Aorta (tissue), 5 donors: ENCODE measurements around the gene METTL16. TPM values are rescaled to one million over a fixed set of nuclear protein-coding genes. Genes with fewer than 3 reads are reported as not detected.
A peak's percentile ranks its signal among the peaks of the same experiment; 100 is the strongest.

Experiments
- ATAC-seq: fragments of 200-7000 bp; cut with Tn5 transposase; one replicate; pipeline ENCODE4 v1.9.1; 2022; ENCODE audit warnings: moderate library complexity; ENCODE audit not compliant: low FRiP score
- DNase-seq, 2 donors: peaks; one replicate each; pipeline ENCODE4 v3.0.0-alpha.2; 2020
- H3K27ac ChIP-seq, 2 donors: one replicate each; pipeline ENCODE4 v1.5.1; 2013; ENCODE audit warnings: low read length in 2 of 2, mild to moderate bottlenecking in 2 of 2, moderate library complexity in 2 of 2, control low read depth in 1 of 2, inconsistent platforms in 1 of 2, low read depth in 1 of 2
- H3K27me3 ChIP-seq, 2 donors: one replicate each; pipeline ENCODE4 v1.6.1; 2013; ENCODE audit warnings: control low read depth in 1 of 2, low read length in 1 of 2, mild to moderate bottlenecking in 1 of 2, moderate library complexity in 1 of 2; ENCODE audit not compliant: insufficient read depth in 2 of 2, control insufficient read depth in 1 of 2
- H3K36me3 ChIP-seq, 2 donors: one replicate each; pipeline ENCODE4 v1.6.1; 2013; ENCODE audit warnings: control low read depth in 1 of 2, low read length in 1 of 2, mild to moderate bottlenecking in 1 of 2; ENCODE audit not compliant: insufficient read depth in 2 of 2, control insufficient read depth in 1 of 2
- H3K4me1 ChIP-seq, 2 donors: one replicate each; pipeline ENCODE4 v1.6.1; 2013; ENCODE audit warnings: low read length in 2 of 2, control low read depth in 1 of 2, mild to moderate bottlenecking in 1 of 2, moderate library complexity in 1 of 2; ENCODE audit not compliant: insufficient read depth in 2 of 2, control insufficient read depth in 1 of 2
- H3K4me3 ChIP-seq, 2 donors: one replicate each; pipeline ENCODE4 v1.5.1; 2013; ENCODE audit warnings: low read length in 2 of 2, control low read depth in 1 of 2, mild to moderate bottlenecking in 1 of 2
- H3K9me3 ChIP-seq: one replicate; pipeline ENCODE4 v1.6.1; 2013; ENCODE audit warnings: mild to moderate bottlenecking, low read length; ENCODE audit not compliant: control insufficient read depth
- WGBS, 2 donors: extraction: QIAGEN DNeasy Blood & Tissue Kit; methylation state at CpG; one replicate each; pipeline ENCODE4 v1.1.7; 2013; 5-methylcytosine and 5-hydroxymethylcytosine counted together
- intact Hi-C, 2 donors: fragments of 100-400 bp; cut with DNase I; formaldehyde crosslinking; loops; one replicate each; pipeline versions ENCODE4 v1.14.2 to v1.15.0; 2022
- polyA plus RNA-seq, 2 donors: library from polyadenylated mRNA; stranded (reverse); fragments of 200-250 nt; gene quantifications; one replicate each; pipeline ENCODE4 v1.2.3, GENCODE V29; 2013
- total RNA-seq, 2 donors: library from RNA; stranded (reverse); fragmentation: NEBNext Ultra II Directional; extraction: Animal tissue kit (Norgen Biotek cat#: 25700); gene quantifications; one replicate each; pipeline ENCODE4 v1.2.1, GENCODE V29; 2021
- donor health status: healthy with polysubstance abuse.
- donor health status: Bipolar disorder and iron deficiency.
- donor health status: DM: no; HTN: no; CAD: no.
- donor health status: DM: no; HTN: no; CAD: no.
- donor health status: DM: yes; HTN: yes; CAD: no.

METTL16 gene
- total and polyA plus RNA-seq, 4 donors, result 14.3 to 33.3 (median 21.9) TPM

DNA sequence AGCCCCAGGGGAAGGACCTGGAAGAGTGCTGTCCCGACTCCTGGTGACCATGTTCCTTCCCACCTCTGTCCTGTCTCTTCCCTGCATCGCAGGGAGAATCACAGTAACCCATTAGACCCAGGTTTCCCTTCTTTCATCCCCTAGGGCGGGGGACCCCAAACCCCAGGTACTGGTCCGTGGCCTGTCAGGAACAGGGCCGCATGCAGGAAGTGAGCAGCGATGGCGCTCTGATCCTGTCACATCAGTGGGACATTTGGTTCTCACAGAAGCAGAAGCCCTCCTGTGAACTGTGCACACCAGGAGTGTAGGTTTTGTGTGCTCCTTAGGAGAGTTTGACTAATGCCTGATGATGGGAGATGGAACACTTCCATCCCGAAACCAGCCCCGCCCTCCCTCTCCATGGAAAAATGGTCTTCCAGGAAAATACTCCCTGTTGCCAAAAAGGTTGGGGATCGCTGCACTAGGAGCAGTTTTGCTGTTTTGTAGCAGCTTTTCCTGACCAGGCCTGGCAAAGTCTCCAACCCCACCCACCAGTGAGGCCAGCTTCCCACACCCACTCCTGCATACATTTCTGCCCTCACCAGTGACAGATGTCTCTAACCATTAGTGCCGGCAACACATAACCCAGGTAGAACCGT is 121.4 kb downstream of the METTL16 start:
- DNase-seq (peak in 1 of 2 donors; percentile 65), ATAC-seq (no peak)
- intact Hi-C loops, result loop anchor here in 1 of 2 donors (5.0 kb wide), 1 partner anchor 53 kb away; the partner anchor contains the start of genes SGSM2 and TSR1
- Histone ChIP-seq H3K4me1 (no peaks in the 10 kb centered on the region), H3K9me3 (no peaks in the 10 kb centered on the region), H3K36me3 (no peaks in the 10 kb centered on the region), H3K4me3 (no peak overlapping the region), H3K27ac (no peak overlapping the region), H3K27me3 (no peaks in the 10 kb centered on the region)
- WGBS, 2 donors, result 71 to 80% methylated on average over 12 of the region's 12 CpGs

DNA sequence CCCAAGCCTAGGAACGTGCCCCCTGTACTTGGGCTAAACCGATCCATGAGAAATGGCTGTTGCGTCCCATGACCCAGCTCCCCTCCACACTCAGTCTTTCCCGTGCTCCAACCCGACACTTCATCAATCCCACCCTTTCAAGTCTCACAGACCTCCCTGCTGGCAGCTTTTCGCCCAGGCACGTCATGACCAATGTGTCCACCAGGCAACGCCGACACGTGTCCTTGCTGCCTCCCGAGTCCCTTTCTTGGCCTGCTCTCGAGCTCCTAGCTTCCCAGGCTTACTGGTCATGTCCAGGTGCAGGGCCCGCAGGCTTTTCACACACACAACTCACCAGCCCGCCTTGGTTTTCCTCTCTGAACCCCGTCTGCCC is 123.0 kb downstream of the METTL16 start:
- WGBS, 2 donors, result 89% methylated on average over 15 of the region's 15 CpGs
- H3K4me3 ChIP-seq, result no peak overlapping the region
- H3K27me3 ChIP-seq, result no peaks in the 10 kb centered on the region
- H3K36me3 ChIP-seq, result no peaks in the 10 kb centered on the region
- no peak for ATAC-seq
- no peak overlapping the region for H3K27ac ChIP-seq
- no peaks in the 10 kb centered on the region for H3K9me3 ChIP-seq
- no peaks in the 10 kb centered on the region for H3K4me1 ChIP-seq
- intact Hi-C loops, result no loop called here
- DNase-seq, result no peak

DNA sequence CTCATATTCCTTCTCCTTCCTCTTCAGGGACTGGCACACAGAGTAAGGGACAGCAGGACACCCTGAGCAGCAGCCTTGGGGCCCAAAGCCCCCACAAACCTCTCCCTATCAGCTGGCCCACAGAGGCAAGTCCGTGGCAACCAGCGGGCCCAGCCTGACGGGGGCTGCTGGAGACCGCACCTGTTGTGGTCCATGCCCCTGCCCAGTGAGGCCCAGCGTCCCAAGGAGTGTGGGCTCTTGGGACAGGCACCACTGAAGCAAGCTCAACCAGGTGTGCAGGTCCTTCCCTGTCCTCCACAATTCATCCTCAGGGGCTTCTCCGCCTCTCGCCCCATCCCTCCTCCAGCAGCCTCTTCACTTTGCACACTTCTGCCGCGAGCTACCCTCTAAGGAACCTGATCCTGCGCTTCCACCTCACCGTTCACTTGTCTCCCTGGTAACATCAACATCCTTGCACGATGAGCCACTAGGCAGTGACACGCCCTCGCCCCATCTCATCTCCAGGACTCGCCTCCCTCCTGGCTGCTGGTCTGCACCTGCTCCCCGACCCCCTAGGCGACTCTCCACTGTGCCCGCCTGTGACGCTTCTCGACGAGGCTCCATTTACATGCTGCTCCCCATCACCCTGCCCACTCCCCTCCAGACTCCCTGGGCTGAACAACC is 123.5 kb downstream of the METTL16 start:
- DNase-seq, result no peak
- H3K4me1 ChIP-seq, result no peaks in the 10 kb centered on the region
- no peak for ATAC-seq

DNA sequence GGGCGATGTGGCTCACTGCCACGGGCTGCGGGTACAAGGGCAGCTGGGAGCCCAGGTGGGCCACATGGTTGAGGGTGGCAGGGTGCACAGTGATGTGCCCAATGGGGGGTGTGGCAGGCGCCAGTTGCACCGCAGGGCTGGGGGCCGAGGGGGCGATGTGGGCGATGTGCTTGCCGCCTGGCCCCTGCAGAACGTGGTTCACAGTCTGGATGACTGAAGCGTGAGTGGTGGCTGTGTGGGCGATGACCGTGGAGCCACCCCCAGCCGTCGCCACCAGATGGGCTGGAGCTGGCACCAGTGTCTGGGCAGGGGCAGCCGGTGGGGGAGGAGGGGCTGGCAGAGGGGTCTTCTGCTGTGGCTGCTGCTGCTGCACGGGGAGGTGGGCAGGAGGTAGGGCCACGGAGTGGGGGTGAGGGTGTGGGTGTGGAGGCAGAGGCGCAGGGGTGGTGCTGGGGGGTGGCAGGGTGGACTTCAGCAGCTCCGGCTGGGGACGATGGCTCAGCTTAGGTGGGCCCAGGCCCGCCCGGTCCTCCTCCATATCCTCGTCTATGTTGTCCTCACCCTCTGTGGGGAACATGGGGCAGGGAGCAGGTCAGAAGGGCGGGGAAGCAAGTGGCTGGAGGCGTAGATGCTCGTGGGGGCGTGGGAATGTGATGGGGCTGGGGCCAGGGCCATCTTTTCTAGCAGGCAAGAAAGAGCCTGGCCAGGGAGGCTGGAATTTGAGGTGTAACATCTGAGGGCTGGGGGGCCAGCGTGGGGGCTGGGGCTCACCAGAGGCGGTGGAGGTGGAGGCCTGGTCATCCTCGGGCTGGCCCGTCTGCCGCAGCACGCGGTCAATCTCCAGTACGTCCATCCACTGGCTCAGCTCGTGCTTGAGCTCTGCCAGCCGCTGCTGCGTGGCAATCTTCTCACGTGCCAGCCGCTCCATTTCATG is 124.3 kb downstream of the METTL16 start:
- Histone ChIP-seq H3K27ac (no peak overlapping the region), H3K36me3 (no peaks in the 10 kb centered on the region), H3K4me3 (no peak overlapping the region), H3K9me3 (no peaks in the 10 kb centered on the region), H3K27me3 (no peaks in the 10 kb centered on the region), H3K4me1 (no peaks in the 10 kb centered on the region)
- 86% methylated on average over 35 to 41 of the region's 41 CpGs for WGBS, 2 donors
- intact Hi-C loops, result no loop called here
- no peak for DNase-seq
- ATAC-seq, result no peak

More for the DNA sequence above, 123.5 kb downstream of the METTL16 start:
- Histone ChIP-seq H3K9me3 (no peaks in the 10 kb centered on the region), H3K27ac (no peak overlapping the region), H3K36me3 (no peaks in the 10 kb centered on the region), H3K4me3 (no peak overlapping the region), H3K27me3 (no peaks in the 10 kb centered on the region)
- intact Hi-C loops, result no loop called here
- WGBS, 2 donors, result 88% methylated on average over 21 of the region's 21 CpGs

DNA sequence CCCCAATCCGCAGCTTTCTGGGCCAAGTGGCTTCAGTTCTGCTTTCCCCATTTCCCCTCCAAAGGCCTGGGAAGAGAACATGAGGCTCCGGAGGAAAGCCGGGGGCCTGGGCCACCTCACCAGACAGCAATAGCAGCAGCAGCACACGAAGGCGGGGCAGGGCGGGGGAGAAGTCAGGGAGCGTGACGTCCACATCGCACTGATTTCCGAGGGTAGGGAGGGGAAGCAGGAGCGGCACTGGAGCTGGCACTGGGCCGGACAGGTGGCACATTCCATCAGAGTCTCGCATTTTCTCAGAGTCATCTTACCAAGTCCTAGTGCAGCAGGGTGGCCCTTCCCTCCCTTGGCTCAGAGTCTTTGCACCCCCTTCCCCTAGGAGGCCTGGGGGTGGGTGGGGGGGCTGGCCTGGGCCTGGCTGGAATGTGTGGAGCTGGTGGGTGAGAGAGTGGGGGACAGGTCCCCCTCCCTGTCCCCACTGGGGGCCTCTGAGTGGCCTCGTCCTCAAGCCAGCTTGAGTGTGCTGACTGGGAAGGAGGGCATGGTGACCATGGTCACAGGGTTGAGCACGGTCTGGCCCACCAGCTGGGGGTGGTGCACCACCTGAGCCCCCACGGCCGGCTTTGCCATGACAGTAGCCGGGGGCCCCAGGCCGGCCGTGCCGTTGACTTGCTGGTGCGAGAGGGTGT is 125.1 kb downstream of the METTL16 start:
- WGBS, 2 donors, result 80 to 82% methylated on average over 19 to 22 of the region's 22 CpGs

DNA sequence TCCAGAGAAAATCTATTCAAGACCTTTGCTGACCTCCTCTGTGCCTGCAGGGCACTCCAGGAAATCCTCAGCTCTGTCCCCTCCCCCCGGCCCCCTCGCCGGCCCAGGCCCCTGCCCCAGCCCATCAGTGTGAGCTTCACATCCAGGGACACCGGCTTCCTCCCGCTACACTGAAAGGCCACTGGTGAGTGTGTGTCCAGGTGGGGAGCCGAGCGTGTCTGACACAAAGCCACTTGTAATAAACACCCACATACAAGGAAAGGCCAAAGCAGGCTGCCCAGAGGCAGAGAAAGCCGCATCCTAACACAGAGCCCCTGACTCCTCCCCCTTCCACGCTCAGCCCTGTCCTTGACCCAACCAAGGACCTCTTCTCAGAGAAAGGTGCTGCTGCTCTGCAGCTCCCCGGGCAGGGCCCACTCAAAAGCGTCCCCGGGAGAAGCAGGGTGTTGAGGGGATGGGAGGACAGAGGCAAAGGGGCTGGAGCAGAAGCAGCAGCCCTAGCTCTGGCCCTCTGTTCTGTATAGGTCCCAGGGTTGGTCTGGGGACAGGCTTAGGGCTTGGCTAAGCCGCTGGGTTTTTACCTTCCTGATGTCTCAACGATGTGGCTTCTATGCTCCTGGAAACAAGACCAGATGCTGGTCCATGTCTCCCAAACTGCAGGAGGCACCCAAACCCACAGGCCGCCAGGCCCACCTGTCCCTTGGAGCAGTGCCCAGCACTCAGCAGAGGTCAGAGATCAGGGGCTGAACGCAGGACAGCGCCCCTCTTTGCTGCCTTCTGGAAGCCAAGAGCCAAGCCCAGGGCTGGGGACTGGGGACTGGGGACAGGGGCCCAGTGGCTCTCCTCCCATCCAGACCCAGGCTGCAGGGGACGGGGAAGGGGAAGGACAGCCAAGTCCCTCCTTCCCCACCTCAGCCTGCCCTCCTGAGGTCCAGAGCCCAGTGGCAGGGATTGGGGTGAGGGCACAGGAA is 126.2 kb downstream of the METTL16 start:
- no peaks in the 10 kb centered on the region for H3K4me1 ChIP-seq
- WGBS, 2 donors, result 77 to 78% methylated on average over 18 of the region's 18 CpGs

More for the DNA sequence above, 125.1 kb downstream of the METTL16 start:
- Histone ChIP-seq H3K9me3 (no peaks in the 10 kb centered on the region), H3K36me3 (no peaks in the 10 kb centered on the region), H3K4me3 (no peak overlapping the region), H3K27ac (no peak overlapping the region), H3K4me1 (no peaks in the 10 kb centered on the region), H3K27me3 (no peaks in the 10 kb centered on the region)
- DNase-seq, result no peak
- no peak for ATAC-seq
- intact Hi-C loops, result no loop called here

DNA sequence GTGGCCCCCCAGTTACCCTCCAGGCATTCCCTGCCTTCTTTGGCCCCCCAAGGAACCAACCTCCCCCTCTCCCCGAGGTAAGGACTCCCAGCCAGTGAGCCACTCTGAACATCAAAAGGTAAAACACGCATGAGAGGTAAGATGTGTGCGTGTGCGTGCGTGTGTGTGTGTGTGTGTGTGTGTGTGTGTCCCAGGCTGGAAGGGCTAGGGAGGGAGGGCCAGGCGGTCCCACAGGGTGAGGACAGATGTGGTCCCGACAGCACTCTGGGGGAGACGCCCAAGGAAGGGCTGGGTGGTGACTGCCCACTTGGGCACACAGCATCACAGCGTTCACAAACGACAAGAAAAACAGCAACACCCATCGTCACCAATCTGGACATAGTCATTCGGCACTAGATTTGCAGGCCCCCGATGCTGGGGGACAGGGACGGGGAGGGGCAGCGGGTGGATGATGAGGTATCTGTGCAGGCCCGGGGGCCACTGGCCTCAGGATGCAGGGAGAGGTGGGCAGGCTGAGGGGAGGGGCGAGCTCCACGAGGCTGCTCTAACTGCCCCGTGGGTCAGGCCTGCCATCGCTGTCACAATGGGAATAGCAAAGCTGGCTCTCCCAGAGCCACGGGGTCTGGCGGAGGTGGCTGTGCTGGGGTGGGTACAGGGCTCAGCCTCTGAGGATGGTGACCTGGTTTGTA is 127.1 kb downstream of the METTL16 start:
- no peaks in the 10 kb centered on the region for H3K36me3 ChIP-seq
- no peaks in the 10 kb centered on the region for H3K9me3 ChIP-seq
- intact Hi-C loops, result no loop called here
- H3K27ac ChIP-seq, result no peak overlapping the region
- no peaks in the 10 kb centered on the region for H3K4me1 ChIP-seq
- no peak overlapping the region for H3K4me3 ChIP-seq
- DNase-seq (no peak), ATAC-seq (no peak)
- H3K27me3 ChIP-seq, result no peaks in the 10 kb centered on the region
- 66 to 74% methylated on average over 22 of the region's 22 CpGs for WGBS, 2 donors

More for the DNA sequence above, 126.2 kb downstream of the METTL16 start:
- Histone ChIP-seq H3K36me3 (no peaks in the 10 kb centered on the region), H3K27ac (no peak overlapping the region), H3K27me3 (no peaks in the 10 kb centered on the region), H3K9me3 (no peaks in the 10 kb centered on the region), H3K4me3 (no peak overlapping the region)
- intact Hi-C loops, result no loop called here
- ATAC-seq (no peak), DNase-seq (no peak)
